RPMI8226 (cell line): ENCODE measurements around the gene ANO5.
A peak's percentile ranks its signal among the peaks of the same experiment; 100 is the strongest.

Source experiments
- DNase-seq: peaks from one replicate; pipeline ENCODE4 v3.0.0-alpha.2; 2015

Gene ANO5

GRCh38 chr11:22192642-22193347 is at the start of gene ANO5:
Gene ANO5, plus strand, starts transcription at chr11:22193085. Its CDS starts 408 bp downstream, at chr11:22193493.
- DNase-seq, result no peak

- DNase-seq, result no peak
Observed at GRCh38 chr11:22151649-22152197, 41.2 kb upstream of the ANO5 start.

- no peak for DNase-seq
Observed at GRCh38 chr11:22157531-22157930, 35.4 kb upstream of the ANO5 start.

- DNase-seq, result no peak
Observed at GRCh38 chr11:22161489-22161888, 31.4 kb upstream of the ANO5 start.

- no peak for DNase-seq
Observed at GRCh38 chr11:22162756-22163155, 30.1 kb upstream of the ANO5 start.

GRCh38 chr11:22163394-22163797 is 29.5 kb upstream of the ANO5 start:
- DNase-seq, result peak; percentile 8

GRCh38 chr11:22165087-22165486 is 27.8 kb upstream of the ANO5 start:
- no peak for DNase-seq

- no peak for DNase-seq
Observed at GRCh38 chr11:22165759-22166513, 26.9 kb upstream of the ANO5 start.

- no peak for DNase-seq
Observed at GRCh38 chr11:22169833-22170232, 23.1 kb upstream of the ANO5 start.

- DNase-seq, result no peak
Observed at GRCh38 chr11:22173532-22173931, 19.4 kb upstream of the ANO5 start.

- DNase-seq, result no peak
Observed at GRCh38 chr11:22177186-22177585, 15.7 kb upstream of the ANO5 start.

- DNase-seq, result no peak
Observed at GRCh38 chr11:22179626-22180025, 13.3 kb upstream of the ANO5 start.

GRCh38 chr11:22180131-22180530 is 12.8 kb upstream of the ANO5 start:
- no peak for DNase-seq

- no peak for DNase-seq
Observed at GRCh38 chr11:22189660-22190059, 3.2 kb upstream of the ANO5 start.

- DNase-seq, result no peak
Observed at GRCh38 chr11:22190827-22191463, 1.9 kb upstream of the ANO5 start.

- no peak for DNase-seq
Observed at GRCh38 chr11:22192289-22192641, 620 bp upstream of the ANO5 start.

- DNase-seq, result no peak
Observed at GRCh38 chr11:22193348-22194051, 615 bp downstream of the ANO5 start.

- DNase-seq, result no peak
Observed at GRCh38 chr11:22194306-22194705, 1.4 kb downstream of the ANO5 start.

GRCh38 chr11:22194907-22195306 is 2.0 kb downstream of the ANO5 start:
- DNase-seq, result no peak

- no peak for DNase-seq
Observed at GRCh38 chr11:22197139-22198005, 4.5 kb downstream of the ANO5 start.

- no peak for DNase-seq
Observed at GRCh38 chr11:22199243-22199642, 6.4 kb downstream of the ANO5 start.

- no peak for DNase-seq
Observed at GRCh38 chr11:22203281-22203680, 10.4 kb downstream of the ANO5 start.
